Trophoblast cell (in vitro differentiated cells and primary cell): ENCODE measurements around the gene DDX19B.
A peak's percentile ranks its signal among the peaks of the same experiment; 100 is the strongest.
"Not testable (repeated sequence)": the region's sequence is repeated elsewhere in the genome, so short reads cannot be mapped to it uniquely, and the experiment has no call there.

Experiments used
- DNase-seq, 2 donors: peaks; one replicate each; pipeline ENCODE4 v3.0.0-alpha.2; 2016
- H2AFZ ChIP-seq: 2 replicates; pipeline ENCODE4 v1.6.1; 2013; ENCODE audit warnings: low read length, moderate library complexity, mild to moderate bottlenecking; ENCODE audit not compliant: insufficient read depth, poor library complexity
- H2AK5ac ChIP-seq: 2 replicates; pipeline ENCODE4 v1.6.1; 2013; ENCODE audit warnings: mild to moderate bottlenecking, low read length
- H2BK120ac ChIP-seq: 2 replicates; pipeline ENCODE4 v1.6.1; 2013; ENCODE audit warnings: low read length, mild to moderate bottlenecking, moderate library complexity; ENCODE audit not compliant: insufficient read depth, poor library complexity
- H2BK12ac ChIP-seq: 2 replicates; pipeline ENCODE4 v1.6.1; 2013; ENCODE audit warnings: mild to moderate bottlenecking, low read length, moderate library complexity
- H2BK5ac ChIP-seq: 2 replicates; pipeline ENCODE4 v1.6.1; 2013; ENCODE audit warnings: low read length, low read depth, moderate library complexity, mild to moderate bottlenecking; ENCODE audit not compliant: poor library complexity
- H3K14ac ChIP-seq: 2 replicates; pipeline ENCODE4 v1.6.1; 2013; ENCODE audit warnings: mild to moderate bottlenecking, low read length
- H3K18ac ChIP-seq: 2 replicates; pipeline ENCODE4 v1.6.1; 2013; ENCODE audit warnings: mild to moderate bottlenecking, low read length
- H3K23ac ChIP-seq: 2 replicates; pipeline ENCODE4 v1.6.1; 2013; ENCODE audit warnings: low read length
- H3K27ac ChIP-seq: 2 replicates; pipeline ENCODE4 v1.5.1; 2013; ENCODE audit warnings: low read depth, mild to moderate bottlenecking, inconsistent platforms, low read length, moderate library complexity
- H3K27me3 ChIP-seq: 2 replicates; pipeline ENCODE4 v1.6.1; 2013; ENCODE audit warnings: inconsistent platforms, mild to moderate bottlenecking, low read length, moderate library complexity; ENCODE audit not compliant: insufficient read depth
- H3K36me3 ChIP-seq, 2 experiments: 1 replicate in 1 of 2; 2 replicates in 1 of 2; pipeline ENCODE4 v1.6.1; 2013; ENCODE audit warnings: low read length in 2 of 2, mild to moderate bottlenecking in 2 of 2, moderate library complexity in 1 of 2; ENCODE audit not compliant: insufficient read depth in 2 of 2, control insufficient read depth in 1 of 2
- H3K4ac ChIP-seq: 2 replicates; pipeline ENCODE4 v1.6.1; 2013; ENCODE audit warnings: low read depth, mild to moderate bottlenecking, low read length, moderate library complexity
- H3K4me1 ChIP-seq, 2 experiments: 1 replicate in 1 of 2; 2 replicates in 1 of 2; pipeline ENCODE4 v1.6.1; 2013; ENCODE audit warnings: low read length in 2 of 2, mild to moderate bottlenecking in 2 of 2, moderate library complexity in 1 of 2; ENCODE audit not compliant: insufficient read depth in 2 of 2, control insufficient read depth in 1 of 2
- H3K4me2 ChIP-seq: 2 replicates; pipeline ENCODE4 v1.6.1; 2013; ENCODE audit warnings: inconsistent platforms, mild to moderate bottlenecking, low read length, moderate library complexity
- H3K4me3 ChIP-seq: 2 replicates; pipeline ENCODE4 v1.5.1; 2013; ENCODE audit warnings: mild to moderate bottlenecking, low read depth, low read length, inconsistent platforms
- H3K79me1 ChIP-seq: one replicate; pipeline ENCODE4 v1.6.1; 2013; ENCODE audit warnings: low read length
- H3K79me2 ChIP-seq: 2 replicates; pipeline ENCODE4 v1.6.1; 2013; ENCODE audit warnings: low read length, mild to moderate bottlenecking; ENCODE audit not compliant: control insufficient read depth, insufficient read depth, poor library complexity
- H3K9ac ChIP-seq: 2 replicates; pipeline ENCODE4 v1.6.1; 2013; ENCODE audit warnings: mild to moderate bottlenecking, low read length
- H3K9me3 ChIP-seq: 2 replicates; pipeline ENCODE4 v1.6.1; 2013; ENCODE audit warnings: low read depth, mild to moderate bottlenecking, control low read depth, inconsistent platforms, low read length; ENCODE audit not compliant: insufficient read depth
- H4K12ac ChIP-seq: 2 replicates; pipeline ENCODE4 v1.6.1; 2013; ENCODE audit warnings: low read depth, mild to moderate bottlenecking, low read length, moderate library complexity
- H4K8ac ChIP-seq: 2 replicates; pipeline ENCODE4 v1.6.1; 2013; ENCODE audit warnings: low read depth, mild to moderate bottlenecking, low read length, moderate library complexity
- H4K91ac ChIP-seq: one replicate; pipeline ENCODE4 v1.6.1; 2013; ENCODE audit warnings: low read depth, mild to moderate bottlenecking, low read length, moderate library complexity
- WGBS: extraction: QIAGEN DNeasy Blood & Tissue Kit; methylation state at CpG from one replicate; pipeline ENCODE4 v1.1.7; 2013; ENCODE audit warnings: missing lambda C conversion rate; ENCODE audit not compliant: insufficient read length, insufficient coverage; ENCODE audit errors: extremely low coverage; 5-methylcytosine and 5-hydroxymethylcytosine counted together

DDX19B gene

GRCh38 chr16:70324998-70325747, 26.2 kb downstream of the DDX19B start:
- DNase-seq: no peak
- Histone ChIP-seq H3K14ac (no peak overlapping the region), H2AK5ac (no peak overlapping the region), H3K27me3 (no peaks in the 10 kb centered on the region), H2BK12ac (no peak overlapping the region), H3K79me2 (no peaks in the 10 kb centered on the region), H4K91ac (no peak overlapping the region), H3K27ac (no peak overlapping the region), H4K8ac (no peak overlapping the region), H3K9ac (no peak overlapping the region), H3K4me2 (no peak overlapping the region), H3K4me3 (no peak overlapping the region), H2BK5ac (no peak overlapping the region), H3K9me3 (no peaks in the 10 kb centered on the region), H2AFZ (no peak overlapping the region), H3K23ac (no peak overlapping the region), H3K4me1 (no peaks in the 10 kb centered on the region), H3K36me3 (peaks cover 31 to 35% of the 10 kb centered on the region in 2 experiments), H3K18ac (no peak overlapping the region), H3K79me1 (no peaks in the 10 kb centered on the region), H2BK120ac (no peak overlapping the region), H3K4ac (no peak overlapping the region), H4K12ac (no peak overlapping the region)
- WGBS: no CpG with 5 or more reads among the region's 7 CpGs

DNA sequence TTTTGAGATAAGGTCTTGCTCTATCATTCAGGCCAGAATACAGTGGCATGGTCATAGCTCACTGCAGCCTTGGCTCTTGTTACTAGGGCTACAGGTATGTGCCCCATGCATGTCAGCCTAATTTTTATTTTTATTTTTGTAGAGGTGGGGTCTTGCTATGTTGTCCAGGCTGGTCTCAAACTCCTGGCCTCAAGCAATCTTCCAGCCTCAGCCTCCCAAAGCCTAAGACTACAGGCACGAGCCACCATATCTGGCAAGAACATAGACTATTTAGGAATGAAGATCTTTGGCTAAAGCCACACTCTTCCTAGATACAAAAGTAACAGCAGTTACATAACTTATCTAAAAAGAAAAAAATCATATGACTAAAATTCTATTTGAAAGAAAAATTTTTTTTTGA, 32.1 kb downstream of the DDX19B start:
- no peak for DNase-seq
- H3K36me3 ChIP-seq: peaks cover 41 to 50% of the 10 kb centered on the region in 2 experiments
- whole genome bisulfite sequencing: no CpG with 5 or more reads among the region's 1 CpG

GRCh38 chr16:70331588-70332358, 32.8 kb downstream of the DDX19B start:
- no peak overlapping the region for H2BK5ac ChIP-seq
- no peak overlapping the region for H4K12ac ChIP-seq
- no peak overlapping the region for H4K8ac ChIP-seq
- peaks cover 40 to 50% of the 10 kb centered on the region in 2 experiments for H3K36me3 ChIP-seq
- no peak overlapping the region for H2BK12ac ChIP-seq
- no CpG with 5 or more reads among the region's 9 CpGs for WGBS
- no peak overlapping the region for H3K4ac ChIP-seq
- no peaks in the 10 kb centered on the region for H3K79me2 ChIP-seq
- H3K4me2 ChIP-seq: no peak overlapping the region
- peak in 1 of 2 donors; percentile 28 for DNase-seq
- H2AK5ac ChIP-seq: no peak overlapping the region
- H3K14ac ChIP-seq: no peak overlapping the region
- no peak overlapping the region for H4K91ac ChIP-seq
- H3K79me1 ChIP-seq: no peaks in the 10 kb centered on the region
- H3K9me3 ChIP-seq: no peaks in the 10 kb centered on the region
- H3K27ac ChIP-seq: no peak overlapping the region
- H2BK120ac ChIP-seq: no peak overlapping the region
- no peak overlapping the region for H3K9ac ChIP-seq
- no peak overlapping the region for H3K18ac ChIP-seq
- peaks cover 2% of the 10 kb centered on the region in 2 experiments for H3K4me1 ChIP-seq
- H3K4me3 ChIP-seq: no peak overlapping the region
- no peak overlapping the region for H3K23ac ChIP-seq
- no peaks in the 10 kb centered on the region for H3K27me3 ChIP-seq
- H2AFZ ChIP-seq: no peak overlapping the region

More for the DNA sequence above, 32.1 kb downstream of the DDX19B start:
- no peak overlapping the region for H3K4me2 ChIP-seq
- no peak overlapping the region for H4K12ac ChIP-seq
- no peak overlapping the region for H3K18ac ChIP-seq
- H3K9ac ChIP-seq: no peak overlapping the region
- H2BK12ac ChIP-seq: no peak overlapping the region
- H3K79me1 ChIP-seq: no peaks in the 10 kb centered on the region
- no peak overlapping the region for H3K4me3 ChIP-seq
- peaks cover 2% of the 10 kb centered on the region in 2 experiments for H3K4me1 ChIP-seq
- no peak overlapping the region for H2AFZ ChIP-seq
- H4K8ac ChIP-seq: no peak overlapping the region
- no peak overlapping the region for H2BK5ac ChIP-seq
- no peak overlapping the region for H3K4ac ChIP-seq
- no peak overlapping the region for H3K23ac ChIP-seq
- H4K91ac ChIP-seq: no peak overlapping the region
- H3K79me2 ChIP-seq: no peaks in the 10 kb centered on the region
- H3K27ac ChIP-seq: no peak overlapping the region
- H3K14ac ChIP-seq: no peak overlapping the region
- no peaks in the 10 kb centered on the region for H3K27me3 ChIP-seq
- no peaks in the 10 kb centered on the region for H3K9me3 ChIP-seq
- H2AK5ac ChIP-seq: no peak overlapping the region
- no peak overlapping the region for H2BK120ac ChIP-seq

DNA sequence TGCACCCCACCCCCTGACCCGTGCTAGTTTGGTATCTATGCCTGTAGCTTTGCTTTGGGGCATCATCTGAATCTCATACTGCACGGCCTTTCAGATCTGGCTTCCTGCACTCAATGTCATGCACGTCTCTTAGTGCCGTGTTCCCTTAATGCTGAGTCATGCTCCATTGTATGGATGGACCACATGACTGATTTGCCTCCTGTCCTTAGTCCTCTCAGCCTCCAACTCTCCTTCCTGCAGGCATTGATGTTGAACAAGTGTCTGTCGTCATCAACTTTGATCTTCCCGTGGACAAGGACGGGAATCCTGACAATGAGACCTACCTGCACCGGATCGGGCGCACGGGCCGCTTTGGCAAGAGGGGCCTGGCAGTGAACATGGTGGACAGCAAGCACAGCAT, 33.7 kb downstream of the DDX19B start:
- not testable (repeated sequence) for H2AK5ac ChIP-seq, DNase-seq, H2BK12ac ChIP-seq, H3K4me2 ChIP-seq, H3K9ac ChIP-seq, H3K4ac ChIP-seq, H4K91ac ChIP-seq, H3K27me3 ChIP-seq, H4K12ac ChIP-seq, H3K4me3 ChIP-seq, H3K4me1 ChIP-seq, H3K9me3 ChIP-seq, H3K23ac ChIP-seq, H3K27ac ChIP-seq, H2AFZ ChIP-seq, H3K18ac ChIP-seq, H3K14ac ChIP-seq, H3K79me2 ChIP-seq, H3K79me1 ChIP-seq
- no CpG with 5 or more reads among the region's 12 CpGs for WGBS
- Histone ChIP-seq H2BK5ac (peak overlapping the region; percentile 44), H2BK120ac (peak overlapping the region; percentile 1), H3K36me3 (peaks cover 35 to 47% of the 10 kb centered on the region in 2 experiments), H4K8ac (peak overlapping the region; percentile 43)
